ENCODE results near the gene VWA3A.

DNA sequence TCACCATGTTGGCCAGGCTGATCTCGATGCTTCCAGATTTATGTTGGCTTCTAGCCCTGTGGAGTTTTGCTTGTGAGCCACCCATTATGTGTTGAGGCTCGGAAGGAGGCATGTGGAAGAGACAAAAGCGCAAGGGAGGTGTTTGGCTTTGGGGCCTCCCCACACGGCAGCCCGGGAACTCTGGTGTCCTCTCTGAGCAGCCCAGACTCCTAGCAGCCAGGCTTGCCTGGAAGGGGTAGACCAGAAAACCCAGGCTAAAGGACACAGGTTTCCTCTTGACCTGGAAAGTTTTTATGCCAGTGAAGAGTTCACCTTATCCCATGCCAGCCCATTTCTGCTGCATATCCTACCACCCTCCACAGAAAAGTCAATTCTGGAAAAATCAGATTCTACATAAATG is 91.0 kb downstream of the VWA3A start:
- TF ChIP-seq, protein P1, sequence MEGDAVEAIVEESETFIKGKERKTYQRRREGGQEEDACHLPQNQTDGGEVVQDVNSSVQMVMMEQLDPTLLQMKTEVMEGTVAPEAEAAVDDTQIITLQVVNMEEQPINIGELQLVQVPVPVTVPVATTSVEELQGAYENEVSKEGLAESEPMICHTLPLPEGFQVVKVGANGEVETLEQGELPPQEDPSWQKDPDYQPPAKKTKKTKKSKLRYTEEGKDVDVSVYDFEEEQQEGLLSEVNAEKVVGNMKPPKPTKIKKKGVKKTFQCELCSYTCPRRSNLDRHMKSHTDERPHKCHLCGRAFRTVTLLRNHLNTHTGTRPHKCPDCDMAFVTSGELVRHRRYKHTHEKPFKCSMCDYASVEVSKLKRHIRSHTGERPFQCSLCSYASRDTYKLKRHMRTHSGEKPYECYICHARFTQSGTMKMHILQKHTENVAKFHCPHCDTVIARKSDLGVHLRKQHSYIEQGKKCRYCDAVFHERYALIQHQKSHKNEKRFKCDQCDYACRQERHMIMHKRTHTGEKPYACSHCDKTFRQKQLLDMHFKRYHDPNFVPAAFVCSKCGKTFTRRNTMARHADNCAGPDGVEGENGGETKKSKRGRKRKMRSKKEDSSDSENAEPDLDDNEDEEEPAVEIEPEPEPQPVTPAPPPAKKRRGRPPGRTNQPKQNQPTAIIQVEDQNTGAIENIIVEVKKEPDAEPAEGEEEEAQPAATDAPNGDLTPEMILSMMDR (IDR thresholded peaks at IDR 0.05) = no peak
- TF ChIP-seq POLR2AphosphoS5 (IDR thresholded peaks at IDR 0.05; ENCODE audit: low read depth, low read length) = no peak

Measured in Panc1 (cell line).